Smooth muscle cell of the umbilical artery (primary cell): Measurements from ENCODE around the gene DNMT3L. TPM values are rescaled to one million over a fixed set of nuclear protein-coding genes. Genes with fewer than 3 reads are reported as not detected.

Experiments
- total RNA-seq: library from RNA; depleted of rRNA; stranded (reverse); fragments of >200 nt; gene quantifications from 2 replicates; pipeline ENCODE4 v1.2.3, GENCODE V29; 2014

DNMT3L gene
- not detected in 2 replicates for total RNA-seq

GRCh38 chr21:44261675-44262295 lies at the start of gene DNMT3L:
TSS of gene DNMT3L (minus strand) at chr21:44261897. CDS start at chr21:44261259, 638 bp downstream.

GRCh38 chr21:44299458-44300261 lies 38.0 kb upstream of the DNMT3L start, which contains the start of gene PFKL:
TSS of gene PFKL (plus strand) at chr21:44300053. CDS start at chr21:44300106, 53 bp downstream.

GRCh38 chr21:44285138-44285992 lies 23.7 kb upstream of the DNMT3L start, which contains the start of gene AIRE:
TSS of gene AIRE (plus strand) at chr21:44285876. CDS start at chr21:44286007, 131 bp downstream.

GRCh38 chr21:44240842-44241241 lies 20.9 kb downstream of the DNMT3L start, which contains the start of gene ICOSLG:
TSS of gene ICOSLG (minus strand) at chr21:44240943. CDS start at chr21:44240817, 126 bp downstream.

Other genes starting within 250 kb of the DNMT3L start
- 22.0 and 33.6 TPM in 2 replicates for gene TRAPPC10, start 249.6 kb downstream of the DNMT3L start, total RNA-seq
- 4.8 and 6.7 TPM in 2 replicates for gene PWP2, start 154.5 kb downstream of the DNMT3L start, total RNA-seq
- 8.5 and 17.8 TPM in 2 replicates for gene GATD3, start 128.2 kb downstream of the DNMT3L start, total RNA-seq
- gene ICOSLG, start 21.0 kb downstream of the DNMT3L start, total RNA-seq: under 0.01 and 0.46 TPM in 2 replicates
- gene AIRE, start 24.0 kb upstream of the DNMT3L start, total RNA-seq: under 0.01 and 0.05 TPM in 2 replicates
- 263 and 312 TPM in 2 replicates for gene PFKL, start 38.2 kb upstream of the DNMT3L start, total RNA-seq
- gene CFAP410, start 77.5 kb upstream of the DNMT3L start, total RNA-seq: 6.2 and 6.9 TPM in 2 replicates
- under 0.01 TPM in 1 of 2 replicates, not detected in the other for gene TRPM2, start 91.7 kb upstream of the DNMT3L start, total RNA-seq
- 0.78 and 0.89 TPM in 2 replicates for gene LRRC3, start 193.6 kb upstream of the DNMT3L start, total RNA-seq